HG02798 (cell line): ENCODE measurements around the gene PRKN.

Experiments used
- ATAC-seq: cut with Tn5 transposase; IDR thresholded peaks from one replicate; pipeline ENCODE4 v1.9.1; 2021; ENCODE audit warnings: mild to moderate bottlenecking; ENCODE audit not compliant: unreplicated experiment, poor library complexity

The PRKN gene

GRCh38 chr6:162625846-162626540, 101.6 kb downstream of the PRKN start:
- no peak for ATAC-seq

GRCh38 chr6:162622572-162622971, 105.0 kb downstream of the PRKN start:
- no peak for ATAC-seq

- ATAC-seq: no peak
These were observed 106.3 kb downstream of the PRKN start for GRCh38 chr6:162621246-162621645.

GRCh38 chr6:162620073-162620472, 107.5 kb downstream of the PRKN start:
- ATAC-seq: no peak

GRCh38 chr6:162618448-162619002, 109.0 kb downstream of the PRKN start:
- no peak for ATAC-seq

- ATAC-seq: no peak
These were observed 112.4 kb downstream of the PRKN start for GRCh38 chr6:162615016-162615705.

- no peak for ATAC-seq
These were observed 114.3 kb downstream of the PRKN start for GRCh38 chr6:162613310-162613709.

GRCh38 chr6:162612613-162613012, 115.0 kb downstream of the PRKN start:
- ATAC-seq: no peak

- ATAC-seq: no peak
These were observed 117.2 kb downstream of the PRKN start for GRCh38 chr6:162610351-162610750.

- no peak for ATAC-seq
These were observed 121.7 kb downstream of the PRKN start for GRCh38 chr6:162605881-162606280.

GRCh38 chr6:162603231-162604015, 124.1 kb downstream of the PRKN start:
- no peak for ATAC-seq

- no peak for ATAC-seq
These were observed 124.8 kb downstream of the PRKN start for GRCh38 chr6:162602759-162603158.

GRCh38 chr6:162596676-162597075, 130.9 kb downstream of the PRKN start:
- no peak for ATAC-seq

GRCh38 chr6:162591517-162591916, 136.0 kb downstream of the PRKN start:
- no peak for ATAC-seq

- ATAC-seq: no peak
These were observed 145.4 kb downstream of the PRKN start for GRCh38 chr6:162581988-162582780.

- ATAC-seq: no peak
These were observed 146.9 kb downstream of the PRKN start for GRCh38 chr6:162580619-162581018.

GRCh38 chr6:162576016-162576415, 151.6 kb downstream of the PRKN start:
- no peak for ATAC-seq

- ATAC-seq: no peak
These were observed 155.3 kb downstream of the PRKN start for GRCh38 chr6:162572240-162572639.

GRCh38 chr6:162568266-162568665, 159.3 kb downstream of the PRKN start:
- ATAC-seq: no peak

GRCh38 chr6:162562041-162562440, 165.5 kb downstream of the PRKN start:
- no peak for ATAC-seq
